ENCODE data around the gene HNRNPF.

- TF ChIP-seq SPI1 (IDR thresholded peaks at IDR 0.05; ENCODE audit: low read depth, low read length) (no peak), POLR2A (IDR thresholded peaks at IDR 0.05; ENCODE audit: low read depth, low read length) (no peak), POLR2AphosphoS5 (IDR thresholded peaks at IDR 0.05; ENCODE audit: low read depth, low read length) (no peak), TAF1 (IDR thresholded peaks at IDR 0.05; ENCODE audit: low read depth, low read length) (no peak), POU2F2 (IDR thresholded peaks at IDR 0.05; ENCODE audit: low read depth, low read length) (no peak), PAX5 (IDR thresholded peaks at IDR 0.05; ENCODE audit: insufficient read depth, low read length, severe bottlenecking) (no peak)
Measured at GRCh38 chr10:43404704-43405084, 4.3 kb downstream of the HNRNPF start.

All from GM12891 (cell line).